Measurements from ENCODE around the gene ADH6. TPM values are rescaled to one million over a fixed set of nuclear protein-coding genes. Genes with fewer than 3 reads are reported as not detected.

The ADH6 gene
- total and polyA plus RNA-seq, 4 donors = 0.16 to 2.2 (median 0.38) TPM

DNA sequence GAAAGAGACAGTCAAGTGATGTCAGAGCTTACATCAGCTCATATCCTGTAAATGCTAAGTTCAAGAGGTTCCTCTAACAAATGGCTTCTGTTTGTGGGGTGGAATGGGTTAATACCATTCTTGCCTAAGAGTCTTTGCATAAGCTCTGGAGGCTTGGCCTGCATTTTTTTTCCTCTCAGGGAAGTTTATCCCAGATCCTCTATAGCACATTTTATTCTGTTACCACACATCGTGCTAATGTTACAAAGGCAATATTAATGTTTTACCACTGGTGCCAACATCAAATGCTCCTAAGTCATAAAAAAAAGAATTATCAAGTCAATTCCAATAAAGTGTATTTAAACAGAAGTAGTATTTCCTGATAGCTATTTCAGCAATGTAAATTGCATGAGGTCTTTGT, 2.9 kb upstream of the ADH6 start:
- Histone ChIP-seq H3K27ac (ENCODE audit: low read depth in 1 of 2, low read length in 1 of 2) (no peak overlapping the region), H3K9me3 (ENCODE audit: control insufficient read depth in 4 of 4, insufficient read depth in 3 of 4, low read length in 3 of 4) (no peaks in the 10 kb centered on the region), H3K27me3 (ENCODE audit: control insufficient read depth in 3 of 3, insufficient read depth in 3 of 3, low read length in 2 of 3) (no peaks in the 10 kb centered on the region), H3K9ac (ENCODE audit: insufficient read depth in 1 of 2, low read length in 2 of 2) (no peak overlapping the region), H3K4me3 (no peak overlapping the region), H3K36me3 (ENCODE audit: control insufficient read depth in 4 of 4, insufficient read depth in 4 of 4, low read length in 4 of 4) (no peaks in the 10 kb centered on the region), H3K4me1 (ENCODE audit: control insufficient read depth in 5 of 5, insufficient read depth in 5 of 5, low read length in 5 of 5) (peaks cover 0 to 12% (median 0%) of the 10 kb centered on the region in 5 donors)
- no peak for ATAC-seq (ENCODE audit: insufficient read depth, low FRiP score)
- peak; percentile 30 to 90 (median 81) for DNase-seq
- WGBS, 2 donors = 28 to 31% methylated on average over 1 of the region's 1 CpG
- TF ChIP-seq, protein P1, sequence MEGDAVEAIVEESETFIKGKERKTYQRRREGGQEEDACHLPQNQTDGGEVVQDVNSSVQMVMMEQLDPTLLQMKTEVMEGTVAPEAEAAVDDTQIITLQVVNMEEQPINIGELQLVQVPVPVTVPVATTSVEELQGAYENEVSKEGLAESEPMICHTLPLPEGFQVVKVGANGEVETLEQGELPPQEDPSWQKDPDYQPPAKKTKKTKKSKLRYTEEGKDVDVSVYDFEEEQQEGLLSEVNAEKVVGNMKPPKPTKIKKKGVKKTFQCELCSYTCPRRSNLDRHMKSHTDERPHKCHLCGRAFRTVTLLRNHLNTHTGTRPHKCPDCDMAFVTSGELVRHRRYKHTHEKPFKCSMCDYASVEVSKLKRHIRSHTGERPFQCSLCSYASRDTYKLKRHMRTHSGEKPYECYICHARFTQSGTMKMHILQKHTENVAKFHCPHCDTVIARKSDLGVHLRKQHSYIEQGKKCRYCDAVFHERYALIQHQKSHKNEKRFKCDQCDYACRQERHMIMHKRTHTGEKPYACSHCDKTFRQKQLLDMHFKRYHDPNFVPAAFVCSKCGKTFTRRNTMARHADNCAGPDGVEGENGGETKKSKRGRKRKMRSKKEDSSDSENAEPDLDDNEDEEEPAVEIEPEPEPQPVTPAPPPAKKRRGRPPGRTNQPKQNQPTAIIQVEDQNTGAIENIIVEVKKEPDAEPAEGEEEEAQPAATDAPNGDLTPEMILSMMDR (IDR thresholded peaks at IDR 0.05; ENCODE audit: control extremely low read depth, extremely low read depth) = no peak

DNA sequence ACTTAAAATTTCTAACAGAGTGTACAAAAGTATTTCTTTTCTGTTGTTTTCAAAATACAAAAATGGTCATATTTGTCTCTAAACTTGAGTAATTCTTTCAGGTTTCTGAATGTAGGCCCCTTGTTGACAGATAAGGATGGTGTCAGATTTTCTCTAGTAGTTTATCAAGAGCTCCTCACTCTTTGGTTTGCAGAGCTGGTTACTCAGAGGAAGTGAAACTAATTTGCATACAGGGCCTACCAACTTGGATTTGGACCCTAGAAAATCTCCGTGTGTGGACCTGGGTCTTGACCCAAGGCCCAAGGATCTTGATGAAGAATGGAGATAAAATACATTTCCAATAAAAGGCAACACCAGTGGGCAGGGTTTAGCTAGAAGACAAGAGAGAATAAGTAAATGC, 433 bp upstream of the ADH6 start:
- H3K9ac ChIP-seq (ENCODE audit: insufficient read depth in 1 of 2, low read length in 2 of 2) = no peak overlapping the region
- no peak for DNase-seq
- H3K4me3 ChIP-seq = no peak overlapping the region
- no peaks in the 10 kb centered on the region for H3K9me3 ChIP-seq (ENCODE audit: control insufficient read depth in 4 of 4, insufficient read depth in 3 of 4, low read length in 3 of 4)
- H3K27me3 ChIP-seq (ENCODE audit: control insufficient read depth in 3 of 3, insufficient read depth in 3 of 3, low read length in 2 of 3) = no peaks in the 10 kb centered on the region
- no peak overlapping the region for H3K27ac ChIP-seq (ENCODE audit: low read depth in 1 of 2, low read length in 1 of 2)
- TF ChIP-seq, protein P1 (IDR thresholded peaks at IDR 0.05; ENCODE audit: control extremely low read depth, extremely low read depth) = no peak
- no peak for ATAC-seq (ENCODE audit: insufficient read depth, low FRiP score)
- no peaks in the 10 kb centered on the region for H3K36me3 ChIP-seq (ENCODE audit: control insufficient read depth in 4 of 4, insufficient read depth in 4 of 4, low read length in 4 of 4)
- peaks cover 0 to 12% (median 0%) of the 10 kb centered on the region in 5 donors for H3K4me1 ChIP-seq (ENCODE audit: control insufficient read depth in 5 of 5, insufficient read depth in 5 of 5, low read length in 5 of 5)
- 50 to 80% methylated on average over 1 of the region's 1 CpG for WGBS, 2 donors

DNA sequence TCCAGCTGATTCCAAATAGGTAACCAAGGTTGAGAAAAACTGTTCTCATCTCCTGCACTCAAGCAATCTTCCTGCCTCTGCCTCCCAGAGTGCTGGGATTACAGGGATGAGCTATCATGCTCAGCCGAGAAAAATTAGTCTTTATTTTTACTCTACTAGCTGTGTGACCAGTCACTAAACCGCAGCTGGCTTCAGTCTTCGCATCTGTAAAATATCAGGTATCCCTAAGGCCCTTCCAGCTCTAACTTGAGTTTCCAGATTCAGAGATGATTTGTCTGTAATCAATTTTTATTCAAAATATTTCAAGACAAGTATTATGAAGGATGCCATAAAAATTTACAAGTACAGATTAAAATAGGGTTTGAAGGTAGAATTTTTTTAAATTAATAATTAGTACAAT, 3.5 kb downstream of the ADH6 start:
- 90 to 95% methylated on average over 3 of the region's 3 CpGs for WGBS, 2 donors
- H3K36me3 ChIP-seq (ENCODE audit: control insufficient read depth in 4 of 4, insufficient read depth in 4 of 4, low read length in 4 of 4) = no peaks in the 10 kb centered on the region
- H3K27me3 ChIP-seq (ENCODE audit: control insufficient read depth in 3 of 3, insufficient read depth in 3 of 3, low read length in 2 of 3) = no peaks in the 10 kb centered on the region
- no peak overlapping the region for H3K27ac ChIP-seq (ENCODE audit: low read depth in 1 of 2, low read length in 1 of 2)
- no peaks in the 10 kb centered on the region for H3K9me3 ChIP-seq (ENCODE audit: control insufficient read depth in 4 of 4, insufficient read depth in 3 of 4, low read length in 3 of 4)
- no peaks in the 10 kb centered on the region for H3K4me1 ChIP-seq (ENCODE audit: control insufficient read depth in 5 of 5, insufficient read depth in 5 of 5, low read length in 5 of 5)
- no peak overlapping the region for H3K4me3 ChIP-seq
- TF ChIP-seq, protein P1 (IDR thresholded peaks at IDR 0.05; ENCODE audit: control extremely low read depth, extremely low read depth) = no peak
- ATAC-seq (ENCODE audit: insufficient read depth, low FRiP score) = no peak
- H3K9ac ChIP-seq (ENCODE audit: insufficient read depth in 1 of 2, low read length in 2 of 2) = no peak overlapping the region
- no peak for DNase-seq

DNA sequence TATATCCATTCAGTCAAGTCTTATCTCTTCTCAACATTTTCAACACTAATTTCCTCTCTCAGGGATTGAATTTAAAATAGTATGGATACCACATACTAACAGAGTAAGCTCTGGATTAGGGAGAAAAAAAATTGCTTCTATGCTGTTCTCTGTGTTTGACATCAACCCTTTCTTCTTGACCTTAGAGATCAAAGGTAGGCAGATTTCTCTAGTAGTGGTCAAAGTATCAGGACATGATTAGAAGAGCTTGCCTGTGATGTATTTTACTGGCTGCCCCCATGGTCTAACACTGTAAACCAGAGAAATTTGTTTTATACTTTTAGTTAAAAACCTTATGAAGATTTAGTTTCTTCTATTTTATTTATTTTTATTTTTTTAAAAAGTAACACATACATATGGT, 8.3 kb downstream of the ADH6 start:
- H3K4me3 ChIP-seq = no peak overlapping the region
- TF ChIP-seq, protein P1 (IDR thresholded peaks at IDR 0.05; ENCODE audit: control extremely low read depth, extremely low read depth) = no peak
- no peak for DNase-seq

More for the DNA sequence above, 8.3 kb downstream of the ADH6 start:
- Histone ChIP-seq H3K27ac (ENCODE audit: low read depth in 1 of 2, low read length in 1 of 2) (no peak overlapping the region), H3K9ac (ENCODE audit: insufficient read depth in 1 of 2, low read length in 2 of 2) (no peak overlapping the region), H3K9me3 (ENCODE audit: control insufficient read depth in 4 of 4, insufficient read depth in 3 of 4, low read length in 3 of 4) (no peaks in the 10 kb centered on the region), H3K27me3 (ENCODE audit: control insufficient read depth in 3 of 3, insufficient read depth in 3 of 3, low read length in 2 of 3) (no peaks in the 10 kb centered on the region), H3K36me3 (ENCODE audit: control insufficient read depth in 4 of 4, insufficient read depth in 4 of 4, low read length in 4 of 4) (no peaks in the 10 kb centered on the region), H3K4me1 (ENCODE audit: control insufficient read depth in 5 of 5, insufficient read depth in 5 of 5, low read length in 5 of 5) (peaks cover 0 to 31% (median 6%) of the 10 kb centered on the region in 5 donors)
- no peak for ATAC-seq (ENCODE audit: insufficient read depth, low FRiP score)

All from lung (tissue), 12 donors.